HUES48 (cell line): ENCODE data around the gene CLEC4C.
"Not testable (repeated sequence)": the region's sequence is repeated elsewhere in the genome, so short reads cannot be mapped to it uniquely, and the experiment has no call there.

Experiments used
- H3K27ac ChIP-seq: one replicate; pipeline ENCODE4 v1.7.0; 2013; ENCODE audit warnings: low read depth, low read length, inconsistent platforms
- H3K27me3 ChIP-seq: 2 replicates; pipeline ENCODE4 v1.6.1; 2013; ENCODE audit warnings: mild to moderate bottlenecking, low read length; ENCODE audit not compliant: control insufficient read depth, insufficient read depth
- H3K36me3 ChIP-seq: 2 replicates; pipeline ENCODE4 v1.6.1; 2013; ENCODE audit warnings: low read length; ENCODE audit not compliant: control insufficient read depth, insufficient read depth
- H3K4me1 ChIP-seq: 2 replicates; pipeline ENCODE4 v1.6.1; 2013; ENCODE audit warnings: mild to moderate bottlenecking, low read length; ENCODE audit not compliant: control insufficient read depth, insufficient read depth
- H3K4me3 ChIP-seq: 2 replicates; pipeline ENCODE4 v1.5.1; 2013; ENCODE audit warnings: mild to moderate bottlenecking, low read depth, low read length
- H3K9ac ChIP-seq: 2 replicates; pipeline ENCODE4 v1.6.1; 2013; ENCODE audit warnings: mild to moderate bottlenecking, low read depth, low read length, moderate library complexity
- H3K9me3 ChIP-seq: 2 replicates; pipeline ENCODE4 v1.6.1; 2013; ENCODE audit warnings: low read length; ENCODE audit not compliant: control insufficient read depth, insufficient read depth

CLEC4C gene

GRCh38 chr12:7756993-7757392 is 9.8 kb upstream of the CLEC4C start:
- Histone ChIP-seq H3K4me1 (peaks cover 6% of the 10 kb centered on the region; the same call in 1 of the 2 replicates), H3K27me3 (no peaks in the 10 kb centered on the region), H3K9ac (no peak overlapping the region), H3K36me3 (no peaks in the 10 kb centered on the region), H3K9me3 (no peaks in the 10 kb centered on the region), H3K27ac (peak overlapping the region; percentile 81), H3K4me3 (no peak overlapping the region)

- H3K9ac ChIP-seq, H3K36me3 ChIP-seq, H3K4me1 ChIP-seq, H3K4me3 ChIP-seq, H3K9me3 ChIP-seq, H3K27me3 ChIP-seq, H3K27ac ChIP-seq: not testable (repeated sequence)
Measured at GRCh38 chr12:7755668-7756067, 8.5 kb upstream of the CLEC4C start.

- not testable (repeated sequence) for H3K27me3 ChIP-seq, H3K4me1 ChIP-seq, H3K9ac ChIP-seq, H3K36me3 ChIP-seq, H3K9me3 ChIP-seq, H3K27ac ChIP-seq, H3K4me3 ChIP-seq
Measured at GRCh38 chr12:7751941-7752922, 5.1 kb upstream of the CLEC4C start.

DNA sequence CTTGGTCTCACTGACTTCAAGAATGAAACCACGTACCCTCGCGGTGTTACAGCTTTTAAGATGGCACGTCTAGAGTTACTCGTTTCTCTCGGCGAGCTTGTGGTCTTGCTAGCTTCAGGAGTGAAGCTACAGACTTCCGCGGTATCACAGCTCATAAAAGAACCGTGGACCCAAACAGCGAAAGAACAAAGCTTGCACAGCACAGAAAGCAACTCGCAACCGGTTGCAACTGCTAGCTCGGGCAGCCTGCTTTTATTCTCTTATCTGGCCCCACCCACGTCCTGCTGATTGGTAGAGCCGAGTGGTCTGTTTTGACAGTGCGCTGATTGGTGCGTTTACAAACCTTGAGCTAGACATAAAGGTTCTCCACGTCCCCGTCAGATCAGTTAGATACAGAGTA is 4.2 kb upstream of the CLEC4C start:
- H3K36me3 ChIP-seq: no peaks in the 10 kb centered on the region
- no peaks in the 10 kb centered on the region for H3K27me3 ChIP-seq
- H3K4me3 ChIP-seq: no peak overlapping the region
- H3K4me1 ChIP-seq: no peaks in the 10 kb centered on the region
- H3K9ac ChIP-seq: no peak overlapping the region
- no peaks in the 10 kb centered on the region for H3K9me3 ChIP-seq
- no peak overlapping the region for H3K27ac ChIP-seq

DNA sequence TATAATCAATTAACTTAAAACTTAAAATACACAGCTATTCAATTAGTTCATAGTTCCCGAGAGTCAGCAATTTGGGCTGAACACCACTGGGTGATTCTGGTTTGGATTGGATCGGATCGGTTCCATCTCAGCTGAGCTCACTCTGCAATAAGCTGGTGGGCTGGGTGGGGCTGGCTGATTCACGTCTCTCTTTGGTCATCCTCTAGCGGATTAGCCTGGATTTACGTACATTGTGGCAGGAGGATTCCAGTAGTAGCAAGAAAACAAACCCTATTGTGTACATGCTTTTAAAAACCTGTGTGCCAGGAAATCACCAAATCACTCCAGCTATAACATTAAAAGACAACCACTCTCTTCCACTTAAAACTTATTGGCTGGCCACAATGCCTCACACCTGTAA is 3.2 kb upstream of the CLEC4C start:
- Histone ChIP-seq H3K9me3 (no peaks in the 10 kb centered on the region), H3K9ac (no peak overlapping the region), H3K27me3 (no peaks in the 10 kb centered on the region), H3K27ac (no peak overlapping the region), H3K4me3 (no peak overlapping the region), H3K4me1 (no peaks in the 10 kb centered on the region), H3K36me3 (no peaks in the 10 kb centered on the region)

DNA sequence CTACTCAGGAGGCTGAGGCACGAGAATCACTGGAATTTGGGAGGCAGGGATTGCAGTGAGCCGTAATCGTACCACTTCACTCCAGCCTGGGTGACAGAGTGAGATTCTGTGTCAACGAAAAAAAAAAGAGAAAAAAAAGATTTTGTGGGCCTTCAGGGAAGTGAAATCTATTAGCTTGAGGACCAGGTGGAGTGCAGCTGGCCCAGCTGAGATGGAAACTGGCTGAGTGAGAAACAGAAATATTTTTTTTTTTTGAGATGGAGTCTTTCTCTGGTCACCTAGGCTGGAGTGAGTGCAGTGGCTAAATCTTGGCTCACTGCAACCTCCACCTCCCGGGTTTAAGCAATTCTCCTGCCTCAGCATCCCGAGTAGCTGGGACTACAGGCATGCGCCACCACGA is 2.3 kb upstream of the CLEC4C start:
- Histone ChIP-seq H3K4me1 (no peaks in the 10 kb centered on the region), H3K36me3 (no peaks in the 10 kb centered on the region), H3K27ac (no peak overlapping the region), H3K4me3 (no peak overlapping the region), H3K27me3 (no peaks in the 10 kb centered on the region), H3K9ac (no peak overlapping the region), H3K9me3 (no peaks in the 10 kb centered on the region)

DNA sequence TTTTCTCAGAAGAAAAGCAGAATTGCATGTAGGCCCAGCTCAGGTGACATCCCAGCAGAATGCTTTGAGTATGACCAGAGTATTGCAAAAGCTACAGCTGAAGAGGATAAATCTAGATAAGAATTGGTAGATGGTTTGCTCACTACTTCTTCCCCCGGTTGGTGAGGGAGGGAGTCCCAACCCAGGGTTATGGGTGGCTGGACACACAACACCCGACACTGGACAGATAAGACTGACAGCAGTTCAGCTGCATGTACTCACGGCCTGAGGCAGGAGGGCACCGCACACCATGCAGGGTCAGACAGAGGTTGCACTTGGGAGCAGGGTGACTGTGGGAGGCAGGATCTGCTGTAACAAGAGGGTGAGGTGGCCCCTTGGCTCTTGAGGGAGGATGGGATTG is 1.7 kb upstream of the CLEC4C start:
- Histone ChIP-seq H3K27me3 (no peaks in the 10 kb centered on the region), H3K27ac (no peak overlapping the region), H3K4me3 (no peak overlapping the region), H3K9ac (no peak overlapping the region), H3K4me1 (no peaks in the 10 kb centered on the region), H3K9me3 (no peaks in the 10 kb centered on the region), H3K36me3 (no peaks in the 10 kb centered on the region)

GRCh38 chr12:7732993-7733392 is 14.2 kb downstream of the CLEC4C start:
- H3K9ac ChIP-seq: no peak overlapping the region
- H3K4me3 ChIP-seq: no peak overlapping the region
- H3K27me3 ChIP-seq: no peaks in the 10 kb centered on the region
- H3K36me3 ChIP-seq: no peaks in the 10 kb centered on the region
- no peaks in the 10 kb centered on the region for H3K9me3 ChIP-seq
- H3K4me1 ChIP-seq: 0 out of 2 replicates have a peak, but pooled peaks cover 9% of the 10 kb centered on the region
- no peak overlapping the region for H3K27ac ChIP-seq

DNA sequence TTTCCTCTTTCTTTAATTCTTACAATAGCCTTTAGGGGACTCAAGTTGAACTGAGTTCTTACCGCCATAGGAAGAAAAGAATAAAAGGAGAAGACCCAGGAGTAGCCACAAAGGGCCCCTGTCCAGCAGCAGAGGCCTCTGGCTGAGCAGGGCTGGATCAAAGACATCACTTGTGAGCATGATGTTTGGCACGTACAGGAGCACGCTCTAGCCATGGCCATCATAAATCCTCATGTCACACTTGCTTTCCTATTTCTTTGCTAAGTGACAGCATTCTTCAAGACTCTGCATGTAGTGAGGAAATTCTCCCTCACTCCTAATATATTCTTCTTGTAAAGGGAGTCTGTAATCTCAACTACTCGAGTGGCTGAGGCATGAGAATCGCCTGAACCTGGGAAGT is 15.7 kb downstream of the CLEC4C start:
- no peaks in the 10 kb centered on the region for H3K9me3 ChIP-seq
- no peaks in the 10 kb centered on the region for H3K27me3 ChIP-seq
- H3K4me1 ChIP-seq: 0 out of 2 replicates have a peak, but pooled peaks cover 9% of the 10 kb centered on the region
- no peak overlapping the region for H3K27ac ChIP-seq
- no peak overlapping the region for H3K4me3 ChIP-seq
- no peaks in the 10 kb centered on the region for H3K36me3 ChIP-seq
- H3K9ac ChIP-seq: no peak overlapping the region

DNA sequence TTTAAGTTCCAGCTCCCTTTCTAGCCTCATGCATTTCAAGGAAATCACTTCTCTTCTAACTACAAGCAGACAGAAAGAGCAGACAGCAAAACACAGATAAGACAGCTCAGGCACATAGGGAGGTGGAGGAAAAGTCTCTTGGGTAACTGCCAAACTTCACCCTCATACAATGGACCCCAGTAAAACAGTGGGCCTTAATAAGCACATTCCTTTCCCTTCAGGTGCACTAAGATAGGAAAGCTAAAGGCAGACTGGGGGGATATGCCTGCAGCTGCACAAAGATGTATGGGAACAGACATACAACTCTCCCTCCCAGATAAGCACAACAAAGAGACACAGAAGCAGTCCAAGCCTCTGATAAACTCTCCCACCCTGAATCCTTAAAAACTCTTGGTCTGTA is 16.2 kb downstream of the CLEC4C start:
- not testable (repeated sequence) for H3K27ac ChIP-seq, H3K9ac ChIP-seq, H3K9me3 ChIP-seq, H3K4me3 ChIP-seq, H3K36me3 ChIP-seq, H3K27me3 ChIP-seq, H3K4me1 ChIP-seq

- no peaks in the 10 kb centered on the region for H3K27me3 ChIP-seq
- H3K27ac ChIP-seq: no peak overlapping the region
- 0 out of 2 replicates have a peak, but pooled peaks cover 9% of the 10 kb centered on the region for H3K4me1 ChIP-seq
- no peaks in the 10 kb centered on the region for H3K36me3 ChIP-seq
- no peak overlapping the region for H3K9ac ChIP-seq
- H3K4me3 ChIP-seq: no peak overlapping the region
- H3K9me3 ChIP-seq: no peaks in the 10 kb centered on the region
Measured at GRCh38 chr12:7729746-7730145, 17.4 kb downstream of the CLEC4C start.
